AG10803 (cell line): ENCODE measurements around the gene CMSS1.

Experiments
- DNase-seq: peaks from one replicate; pipeline ENCODE4 v3.0.0; 2010; ENCODE audit warnings: low read depth
- H3K4me3 ChIP-seq: 2 replicates; pipeline ENCODE4 v1.5.1; 2011; ENCODE audit warnings: mild to moderate bottlenecking, low read length, control low read depth
- TF ChIP-seq, protein P1 (sequence below): conservative IDR thresholded peaks from 2 replicates; pipeline ENCODE4 v1.5.1; 2011; ENCODE audit warnings: mild to moderate bottlenecking, low read length, control low read depth, inconsistent platforms

Gene CMSS1

GRCh38 chr3:100124201-100124761 lies 306.6 kb downstream of the CMSS1 start:
- DNase-seq, result no peak
- no peak overlapping the region for H3K4me3 ChIP-seq
- TF ChIP-seq, protein P1, sequence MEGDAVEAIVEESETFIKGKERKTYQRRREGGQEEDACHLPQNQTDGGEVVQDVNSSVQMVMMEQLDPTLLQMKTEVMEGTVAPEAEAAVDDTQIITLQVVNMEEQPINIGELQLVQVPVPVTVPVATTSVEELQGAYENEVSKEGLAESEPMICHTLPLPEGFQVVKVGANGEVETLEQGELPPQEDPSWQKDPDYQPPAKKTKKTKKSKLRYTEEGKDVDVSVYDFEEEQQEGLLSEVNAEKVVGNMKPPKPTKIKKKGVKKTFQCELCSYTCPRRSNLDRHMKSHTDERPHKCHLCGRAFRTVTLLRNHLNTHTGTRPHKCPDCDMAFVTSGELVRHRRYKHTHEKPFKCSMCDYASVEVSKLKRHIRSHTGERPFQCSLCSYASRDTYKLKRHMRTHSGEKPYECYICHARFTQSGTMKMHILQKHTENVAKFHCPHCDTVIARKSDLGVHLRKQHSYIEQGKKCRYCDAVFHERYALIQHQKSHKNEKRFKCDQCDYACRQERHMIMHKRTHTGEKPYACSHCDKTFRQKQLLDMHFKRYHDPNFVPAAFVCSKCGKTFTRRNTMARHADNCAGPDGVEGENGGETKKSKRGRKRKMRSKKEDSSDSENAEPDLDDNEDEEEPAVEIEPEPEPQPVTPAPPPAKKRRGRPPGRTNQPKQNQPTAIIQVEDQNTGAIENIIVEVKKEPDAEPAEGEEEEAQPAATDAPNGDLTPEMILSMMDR, result no peak

GRCh38 chr3:100125161-100125938 lies 307.7 kb downstream of the CMSS1 start:
- no peak overlapping the region for H3K4me3 ChIP-seq
- no peak for DNase-seq
- TF ChIP-seq, protein P1, result no peak

DNA sequence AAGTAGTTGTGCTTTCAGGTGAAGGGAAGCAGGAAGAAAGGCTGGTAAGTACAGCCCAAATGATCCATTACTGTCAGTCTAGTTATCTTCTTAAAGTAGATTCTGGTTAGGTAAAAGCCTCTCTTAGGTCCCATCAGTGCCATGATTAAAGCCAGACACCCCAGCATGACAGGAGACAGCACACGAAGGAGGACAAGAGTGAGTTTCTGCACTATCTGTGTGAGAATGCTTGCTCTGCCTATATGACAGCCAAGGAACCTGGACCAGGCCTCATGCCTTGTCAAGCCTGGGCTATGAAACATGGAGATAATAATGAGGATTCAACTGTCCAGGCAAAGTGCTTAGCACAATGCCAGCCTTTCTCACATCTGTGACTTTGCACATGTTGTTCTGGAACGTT lies 310.1 kb downstream of the CMSS1 start:
- TF ChIP-seq, protein P1, result no peak
- DNase-seq, result no peak

GRCh38 chr3:100128565-100128964 lies 310.9 kb downstream of the CMSS1 start:
- no peak for DNase-seq
- TF ChIP-seq, protein P1, result no peak
- H3K4me3 ChIP-seq, result no peak overlapping the region

More for the DNA sequence above, 310.1 kb downstream of the CMSS1 start:
- H3K4me3 ChIP-seq, result no peak overlapping the region

DNA sequence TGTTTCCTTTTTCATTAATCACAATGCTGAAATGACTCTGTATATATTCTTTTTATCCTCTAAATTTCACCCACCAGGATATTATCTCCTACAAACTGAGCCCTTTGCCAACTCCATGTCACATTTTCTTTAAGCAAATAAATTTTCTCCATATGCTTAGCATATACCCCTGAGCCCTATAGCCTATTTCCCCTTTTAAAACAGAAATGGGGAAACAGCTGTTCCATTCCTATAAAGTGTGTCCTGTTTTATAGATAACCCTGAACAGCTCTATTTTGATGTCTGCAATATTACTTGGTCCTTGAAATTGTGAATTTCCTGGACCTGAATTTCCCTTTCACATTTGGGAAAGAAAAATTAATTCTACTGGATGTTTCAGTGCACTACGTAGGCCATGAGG lies 312.3 kb downstream of the CMSS1 start:
- TF ChIP-seq, protein P1, result no peak
- DNase-seq, result no peak
- H3K4me3 ChIP-seq, result no peak overlapping the region

GRCh38 chr3:100131241-100131640 lies 313.6 kb downstream of the CMSS1 start:
- H3K4me3 ChIP-seq, result no peak overlapping the region
- TF ChIP-seq, protein P1, result no peak
- DNase-seq, result no peak

- no peak for DNase-seq
- H3K4me3 ChIP-seq, result no peak overlapping the region
- TF ChIP-seq, protein P1, result no peak
Measured at GRCh38 chr3:100136921-100137320, 319.3 kb downstream of the CMSS1 start.
